HCT116 (cell line): ENCODE measurements around the gene PRKAB2. TPM values are rescaled to one million over a fixed set of nuclear protein-coding genes. Genes with fewer than 3 reads are reported as not detected.

Experiments used
- ATAC-seq: fragments of 200-7000 bp; cut with Tn5 transposase; 2 replicates; pipeline ENCODE4 v1.9.1; 2020; ENCODE audit warnings: mild to moderate bottlenecking, moderate library complexity
- BruUV-seq: library from RNA; stranded (reverse); fragments of 400-500 nt; replicated peaks from 2 replicates; lab custom pipeline; 2021; lab: Mats Ljungman, UMichigan
- CTCF ChIA-PET: fragments of 300-600 bp; sonication (Branson Sonifier 250); formaldehyde crosslinking; loops from one replicate; lab custom pipeline; 2021; ENCODE audit warnings: antibody characterized with exemption; lab: Charles Lee
- POLR2A ChIA-PET: fragments of 300-600, 350-600 bp; sonication (Branson Sonifier 250); formaldehyde crosslinking; loops from one replicate; lab custom pipeline; 2021; ENCODE audit warnings: antibody characterized with exemption; lab: Charles Lee
- RAD21 ChIA-PET, 2 experiments: fragments of 300-600 bp; sonication (Branson Sonifier 250); formaldehyde crosslinking; loops; one replicate each; lab custom pipeline; 2023; ENCODE audit warnings: low total read pairs in 2 of 2; ENCODE audit not compliant: uncharacterized antibody in 2 of 2, unreplicated experiment in 2 of 2, low non-redundant PET in 1 of 2; lab: Charles Lee
- DNase-seq: peaks from one replicate; pipeline ENCODE4 v3.0.0-alpha.2; 2010; ENCODE audit warnings: low read depth, low spot score
- H2AFZ ChIP-seq: fragments of 200-600 bp; shearing (Covaris generic), sonication (generic); 2 replicates; pipeline ENCODE4 v1.6.1; 2017; ENCODE audit warnings: low read depth, mixed run types, mixed read lengths, antibody characterized with exemption, low read length; ENCODE audit not compliant: poor library complexity, severe bottlenecking
- H3K27ac ChIP-seq: 2 replicates; pipeline ENCODE4 v1.5.1; 2012; ENCODE audit warnings: low read depth, low read length
- H3K27me3 ChIP-seq: fragments of 200-600 bp; sonication (generic); 2 replicates; pipeline ENCODE4 v1.6.1; 2016; ENCODE audit warnings: mixed run types, low read length, mixed read lengths; ENCODE audit not compliant: insufficient read depth
- H3K36me3 ChIP-seq, 2 experiments: fragments of 200-500 bp in 1 of 2; fragments of 200-600 bp in 1 of 2; sonication (Bioruptor generic) in 1 of 2; sonication (generic) in 1 of 2; 2 replicates each; pipeline versions ENCODE4 v1.5.1 to v1.6.1; 2014 to 2016; ENCODE audit warnings: low read length in 2 of 2, inconsistent platforms in 1 of 2, mixed read lengths in 1 of 2, mixed run types in 1 of 2; ENCODE audit not compliant: insufficient read depth in 2 of 2, control insufficient read depth in 1 of 2
- H3K4me1 ChIP-seq, 2 experiments: fragments of 200-600 bp in 1 of 2; sonication (generic) in 1 of 2; 2 replicates each; pipeline versions ENCODE4 v1.5.1 to v1.6.1; 2012 to 2017; ENCODE audit warnings: low read length in 2 of 2, inconsistent platforms in 1 of 2, mild to moderate bottlenecking in 1 of 2, mixed read lengths in 1 of 2, mixed run types in 1 of 2, moderate library complexity in 1 of 2; ENCODE audit not compliant: insufficient read depth in 2 of 2, control insufficient read depth in 1 of 2
- H3K4me2 ChIP-seq: fragments of 200-600 bp; sonication (generic); 2 replicates; pipeline ENCODE4 v1.6.1; 2017; ENCODE audit warnings: mixed run types, low read length, mixed read lengths
- H3K4me3 ChIP-seq, 2 experiments: fragments of 200-600 bp in 1 of 2; sonication (generic) in 1 of 2; replicated peaks in 1 of 2; 2 replicates each; pipeline ENCODE4 v1.5.1; 2011 to 2016; ENCODE audit warnings: low read length in 2 of 2, control low read depth in 1 of 2, low read depth in 1 of 2, mild to moderate bottlenecking in 1 of 2, mixed read lengths in 1 of 2, mixed run types in 1 of 2
- H3K79me2 ChIP-seq: fragments of 200-600 bp; sonication (generic); 2 replicates; pipeline ENCODE4 v1.6.1; 2017; ENCODE audit warnings: mild to moderate bottlenecking, mixed run types, low read length, moderate library complexity, mixed read lengths; ENCODE audit not compliant: insufficient read depth
- H3K9ac ChIP-seq: fragments of 200-600 bp; sonication (generic); 2 replicates; pipeline ENCODE4 v1.6.1; 2016; ENCODE audit warnings: low read length, mixed read lengths
- H3K9me2 ChIP-seq: fragments of 200-600 bp; sonication (generic), shearing (Covaris generic); 2 replicates; pipeline ENCODE4 v1.6.1; 2017; ENCODE audit warnings: mixed run types, mild to moderate bottlenecking, moderate library complexity; ENCODE audit not compliant: insufficient read depth
- H3K9me3 ChIP-seq, 2 experiments: fragments of 200-500 bp in 1 of 2; fragments of 200-600 bp in 1 of 2; sonication (Bioruptor generic) in 1 of 2; sonication (generic) in 1 of 2; 2 replicates each; pipeline ENCODE4 v1.6.1; 2014 to 2017; ENCODE audit warnings: low read length in 2 of 2, mixed read lengths in 2 of 2, inconsistent platforms in 1 of 2, low read depth in 1 of 2, mild to moderate bottlenecking in 1 of 2, mixed run types in 1 of 2, moderate library complexity in 1 of 2; ENCODE audit not compliant: control insufficient read depth in 1 of 2, insufficient read depth in 1 of 2
- H4K20me1 ChIP-seq: fragments of 200-600 bp; sonication (generic), shearing (Covaris generic); 2 replicates; pipeline ENCODE4 v1.6.1; 2017; ENCODE audit warnings: mixed run types, mild to moderate bottlenecking, moderate library complexity; ENCODE audit not compliant: insufficient read depth
- CEBPB ChIP-seq: IDR thresholded peaks from 2 replicates; pipeline ENCODE4 v1.6.1; 2012; ENCODE audit warnings: low read depth
- EGR1 ChIP-seq: IDR thresholded peaks from 2 replicates; pipeline ENCODE4 v1.6.1; 2012; ENCODE audit warnings: low read depth
- ELF1 ChIP-seq: IDR thresholded peaks from 2 replicates; pipeline ENCODE4 v1.6.1; 2012; ENCODE audit warnings: low read depth, borderline replicate concordance
- FOSL1 ChIP-seq: IDR thresholded peaks from 2 replicates; pipeline ENCODE4 v1.6.1; 2012; ENCODE audit warnings: low read depth
- RAD21 ChIP-seq: IDR thresholded peaks from 2 replicates; pipeline ENCODE4 v1.6.1; 2012; ENCODE audit warnings: low read depth, mild to moderate bottlenecking
- SP1 ChIP-seq: IDR thresholded peaks from 2 replicates; pipeline ENCODE4 v1.6.1; 2012; ENCODE audit warnings: low read depth
- SRF ChIP-seq: IDR thresholded peaks from 2 replicates; pipeline ENCODE4 v1.6.1; 2012; ENCODE audit warnings: low read depth
- YY1 ChIP-seq: IDR thresholded peaks from 2 replicates; pipeline ENCODE4 v1.6.1; 2011; ENCODE audit warnings: low read length, low read depth, moderate library complexity, mild to moderate bottlenecking; ENCODE audit not compliant: insufficient replicate concordance; ENCODE audit errors: extremely low read depth
- ZNF274 ChIP-seq: fragments of 200-500 bp; sonication (Bioruptor generic); IDR thresholded peaks from 2 replicates; pipeline ENCODE4 v1.6.1; 2014; ENCODE audit warnings: mild to moderate bottlenecking, low read depth, low read length, inconsistent platforms
- intact Hi-C: fragments of 100-400 bp; cut with micrococcal nuclease; formaldehyde crosslinking; loops from 2 replicates; pipeline ENCODE4 v1.10.0; 2022
- total RNA-seq: library from RNA; stranded (reverse); gene quantifications from one replicate; pipeline ENCODE4 v1.2.1, GENCODE V29; 2021; ENCODE audit not compliant: unreplicated experiment
- TF ChIP-seq, protein P1 (sequence below): IDR thresholded peaks from 2 replicates; pipeline ENCODE4 v1.6.1; 2012; ENCODE audit warnings: low read depth
- TF ChIP-seq, protein P2 (sequence below), 3 experiments: fragments of 200-600 bp in 1 of 3; sonication (generic) in 1 of 3; IDR thresholded peaks in 2 of 3; conservative IDR thresholded peaks in 1 of 3; 2 replicates each; pipeline ENCODE4 v1.5.1; 2012 to 2017; ENCODE audit warnings: low read depth in 2 of 3, low read length in 2 of 3, antibody characterized with exemption in 1 of 3, borderline replicate concordance in 1 of 3, control low read depth in 1 of 3, mild to moderate bottlenecking in 1 of 3, mixed read lengths in 1 of 3, mixed run types in 1 of 3, moderate library complexity in 1 of 3; ENCODE audit not compliant: insufficient read depth in 1 of 3
- TF ChIP-seq, protein P3 (sequence below): IDR thresholded peaks from 2 replicates; pipeline ENCODE4 v1.6.1; 2012

PRKAB2 gene
- total RNA-seq, 1 experiment from 2014 or later: 10.9 TPM

DNA sequence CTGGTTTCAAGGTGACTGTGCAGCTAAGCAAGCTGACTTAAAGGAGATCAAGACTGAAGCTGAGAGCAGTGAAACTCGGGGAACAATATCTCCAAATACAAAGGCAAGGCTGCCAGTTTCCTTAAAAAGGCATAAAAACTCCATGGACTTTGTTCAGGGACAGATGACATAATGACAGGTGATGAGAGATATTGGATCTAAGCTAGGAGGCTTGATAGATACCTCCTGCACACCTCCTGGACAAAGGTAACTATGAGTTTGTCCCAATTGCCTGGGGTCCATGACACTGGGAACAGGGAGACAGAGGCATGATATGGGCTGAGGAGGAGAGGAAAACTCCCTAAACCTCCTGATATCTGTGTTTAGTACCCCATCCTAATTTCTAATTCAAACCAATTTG lies 55.2 kb downstream of the PRKAB2 start:
- Histone ChIP-seq H3K9me3 (no peaks in the 10 kb centered on the region), H3K9me2 (no peaks in the 10 kb centered on the region), H3K27me3 (no peaks in the 10 kb centered on the region), H2AFZ (no peak overlapping the region), H3K79me2 (no peaks in the 10 kb centered on the region), H4K20me1 (no peaks in the 10 kb centered on the region), H3K4me2 (no peak overlapping the region), H3K4me3 (no peak overlapping the region), H3K27ac (no peak overlapping the region), H3K9ac (no peak overlapping the region), H3K36me3 (no peaks in the 10 kb centered on the region), H3K4me1 (no peaks in the 10 kb centered on the region)
- RAD21 ChIA-PET: no interaction called here
- POLR2A ChIA-PET: no interaction called here
- BruUV-seq: no TSS peak
- CTCF ChIA-PET: no interaction called here
- DNase-seq: no peak
- intact Hi-C loops: no loop called here
- no peak for TF ChIP-seq YY1
- TF ChIP-seq, protein P1, sequence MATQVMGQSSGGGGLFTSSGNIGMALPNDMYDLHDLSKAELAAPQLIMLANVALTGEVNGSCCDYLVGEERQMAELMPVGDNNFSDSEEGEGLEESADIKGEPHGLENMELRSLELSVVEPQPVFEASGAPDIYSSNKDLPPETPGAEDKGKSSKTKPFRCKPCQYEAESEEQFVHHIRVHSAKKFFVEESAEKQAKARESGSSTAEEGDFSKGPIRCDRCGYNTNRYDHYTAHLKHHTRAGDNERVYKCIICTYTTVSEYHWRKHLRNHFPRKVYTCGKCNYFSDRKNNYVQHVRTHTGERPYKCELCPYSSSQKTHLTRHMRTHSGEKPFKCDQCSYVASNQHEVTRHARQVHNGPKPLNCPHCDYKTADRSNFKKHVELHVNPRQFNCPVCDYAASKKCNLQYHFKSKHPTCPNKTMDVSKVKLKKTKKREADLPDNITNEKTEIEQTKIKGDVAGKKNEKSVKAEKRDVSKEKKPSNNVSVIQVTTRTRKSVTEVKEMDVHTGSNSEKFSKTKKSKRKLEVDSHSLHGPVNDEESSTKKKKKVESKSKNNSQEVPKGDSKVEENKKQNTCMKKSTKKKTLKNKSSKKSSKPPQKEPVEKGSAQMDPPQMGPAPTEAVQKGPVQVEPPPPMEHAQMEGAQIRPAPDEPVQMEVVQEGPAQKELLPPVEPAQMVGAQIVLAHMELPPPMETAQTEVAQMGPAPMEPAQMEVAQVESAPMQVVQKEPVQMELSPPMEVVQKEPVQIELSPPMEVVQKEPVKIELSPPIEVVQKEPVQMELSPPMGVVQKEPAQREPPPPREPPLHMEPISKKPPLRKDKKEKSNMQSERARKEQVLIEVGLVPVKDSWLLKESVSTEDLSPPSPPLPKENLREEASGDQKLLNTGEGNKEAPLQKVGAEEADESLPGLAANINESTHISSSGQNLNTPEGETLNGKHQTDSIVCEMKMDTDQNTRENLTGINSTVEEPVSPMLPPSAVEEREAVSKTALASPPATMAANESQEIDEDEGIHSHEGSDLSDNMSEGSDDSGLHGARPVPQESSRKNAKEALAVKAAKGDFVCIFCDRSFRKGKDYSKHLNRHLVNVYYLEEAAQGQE: no peak
- no peak for ATAC-seq

DNA sequence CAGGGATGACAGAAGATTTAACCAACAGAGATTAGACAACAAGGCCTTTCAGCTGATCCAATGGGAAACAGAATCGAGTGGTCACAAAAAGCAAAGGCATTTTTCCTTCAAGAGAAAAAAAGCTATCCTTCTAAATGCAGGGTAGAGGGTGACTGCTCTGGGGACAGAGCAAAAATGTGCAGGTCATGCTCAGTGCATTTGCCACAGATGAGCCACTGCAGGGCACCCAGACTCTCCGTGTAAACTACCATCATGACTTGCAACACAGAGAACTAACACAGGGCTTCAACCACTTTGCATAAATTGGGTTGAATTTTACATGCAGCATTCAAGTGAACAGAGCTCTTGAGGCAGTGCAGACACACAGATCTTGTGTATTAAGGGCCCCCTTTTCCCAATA lies 56.8 kb downstream of the PRKAB2 start:
- no peak for DNase-seq
- CTCF ChIA-PET: no interaction called here

More for the DNA sequence above, 56.8 kb downstream of the PRKAB2 start:
- H3K4me3 ChIP-seq: no peak overlapping the region
- H3K36me3 ChIP-seq: no peaks in the 10 kb centered on the region
- H2AFZ ChIP-seq: no peak overlapping the region
- no peak overlapping the region for H3K27ac ChIP-seq
- H3K4me1 ChIP-seq: no peaks in the 10 kb centered on the region
- no TSS peak for BruUV-seq
- H4K20me1 ChIP-seq: no peaks in the 10 kb centered on the region
- intact Hi-C loops: no loop called here
- ChIA-PET RAD21 (no interaction called here), POLR2A (no interaction called here)
- no peak for ATAC-seq
- H3K27me3 ChIP-seq: 0 out of 2 replicates have a peak, but pooled peaks cover 6% of the 10 kb centered on the region
- no peak overlapping the region for H3K4me2 ChIP-seq
- TF ChIP-seq SRF: no peak
- TF ChIP-seq FOSL1: no peak
- TF ChIP-seq CEBPB: no peak
- TF ChIP-seq, protein P2, sequence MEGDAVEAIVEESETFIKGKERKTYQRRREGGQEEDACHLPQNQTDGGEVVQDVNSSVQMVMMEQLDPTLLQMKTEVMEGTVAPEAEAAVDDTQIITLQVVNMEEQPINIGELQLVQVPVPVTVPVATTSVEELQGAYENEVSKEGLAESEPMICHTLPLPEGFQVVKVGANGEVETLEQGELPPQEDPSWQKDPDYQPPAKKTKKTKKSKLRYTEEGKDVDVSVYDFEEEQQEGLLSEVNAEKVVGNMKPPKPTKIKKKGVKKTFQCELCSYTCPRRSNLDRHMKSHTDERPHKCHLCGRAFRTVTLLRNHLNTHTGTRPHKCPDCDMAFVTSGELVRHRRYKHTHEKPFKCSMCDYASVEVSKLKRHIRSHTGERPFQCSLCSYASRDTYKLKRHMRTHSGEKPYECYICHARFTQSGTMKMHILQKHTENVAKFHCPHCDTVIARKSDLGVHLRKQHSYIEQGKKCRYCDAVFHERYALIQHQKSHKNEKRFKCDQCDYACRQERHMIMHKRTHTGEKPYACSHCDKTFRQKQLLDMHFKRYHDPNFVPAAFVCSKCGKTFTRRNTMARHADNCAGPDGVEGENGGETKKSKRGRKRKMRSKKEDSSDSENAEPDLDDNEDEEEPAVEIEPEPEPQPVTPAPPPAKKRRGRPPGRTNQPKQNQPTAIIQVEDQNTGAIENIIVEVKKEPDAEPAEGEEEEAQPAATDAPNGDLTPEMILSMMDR (IDR thresholded peaks at IDR 0.05 in 2 of 3, conservative IDR thresholded peaks at IDR 0.05 in 1 of 3; ENCODE audit: borderline replicate concordance in 1 of 3, insufficient read depth in 1 of 3, low read depth in 2 of 3, low read length in 2 of 3): no peak
- TF ChIP-seq ELF1: no peak
- TF ChIP-seq, protein P3, sequence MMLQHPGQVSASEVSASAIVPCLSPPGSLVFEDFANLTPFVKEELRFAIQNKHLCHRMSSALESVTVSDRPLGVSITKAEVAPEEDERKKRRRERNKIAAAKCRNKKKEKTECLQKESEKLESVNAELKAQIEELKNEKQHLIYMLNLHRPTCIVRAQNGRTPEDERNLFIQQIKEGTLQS: no peak
- no peak for TF ChIP-seq EGR1
- TF ChIP-seq SP1: no peak
- TF ChIP-seq RAD21: no peak
- TF ChIP-seq YY1: no peak
- no peak for TF ChIP-seq ZNF274
- H3K9me3 ChIP-seq: no peaks in the 10 kb centered on the region
- H3K9ac ChIP-seq: no peak overlapping the region
- H3K79me2 ChIP-seq: no peaks in the 10 kb centered on the region
- H3K9me2 ChIP-seq: no peaks in the 10 kb centered on the region
